ENCODE data around the gene GNAT2. TPM values are rescaled to one million over a fixed set of nuclear protein-coding genes. Genes with fewer than 3 reads are reported as not detected.

Gene GNAT2
- total RNA-seq, 1 experiment from 2014 or later: 0.20 TPM

- no peak overlapping the region for H4K5ac ChIP-seq (ENCODE audit: insufficient read length, low read depth, low read length)
- H3K9me3 ChIP-seq (ENCODE audit: control insufficient read depth, low read depth, low read length): no peaks in the 10 kb centered on the region
- H3K9ac ChIP-seq (ENCODE audit: extremely low read depth, insufficient read length, low read length): no peak overlapping the region
- no peak overlapping the region for H3K23ac ChIP-seq (ENCODE audit: insufficient read length, low read depth, low read length)
- Mint-ChIP-seq H3K9me3 (peaks cover 5 to 13% of the 10 kb centered on the region in 2 experiments), H3K36me3 (ENCODE audit: insufficient read depth in 1 of 3, low read depth in 3 of 3) (no peaks in the 10 kb centered on the region; a peak in 2 of 7 replicates), H3K4me1 (peaks cover 11 to 17% of the 10 kb centered on the region in 2 experiments), H3K27me3 (ENCODE audit: low read depth) (peaks cover 15% of the 10 kb centered on the region), H3K4me3 (no peak overlapping the region), H3K27ac (no peak overlapping the region)
- H3K4me1 ChIP-seq (ENCODE audit: insufficient read depth, low read length): no peaks in the 10 kb centered on the region
- H2BK5ac ChIP-seq (ENCODE audit: insufficient read length, low read length): no peak overlapping the region
- no peak overlapping the region for H4K8ac ChIP-seq (replicated peaks; ENCODE audit: insufficient read length, low read depth, low read length)
- H3K18ac ChIP-seq (ENCODE audit: insufficient read length, low read depth, low read length): no peak overlapping the region
- H2BK15ac ChIP-seq (ENCODE audit: low read depth, low read length): no peak overlapping the region
- no peak overlapping the region for H3K27ac ChIP-seq (ENCODE audit: insufficient read length, low read depth, low read length)
- no peak overlapping the region for H2BK12ac ChIP-seq (ENCODE audit: insufficient read length, low read depth, low read length)
- H3K79me2 ChIP-seq (ENCODE audit: insufficient read depth, low read length): no peaks in the 10 kb centered on the region
- no peak overlapping the region for H2BK20ac ChIP-seq (ENCODE audit: low read depth, low read length, poor library complexity, severe bottlenecking)
- no peaks in the 10 kb centered on the region for H3K79me1 ChIP-seq (ENCODE audit: insufficient read depth, low read depth, low read length, poor library complexity, severe bottlenecking)
- H3K56ac ChIP-seq (ENCODE audit: insufficient read length, low read depth, low read length): no peak overlapping the region
- no peak overlapping the region for H3K4ac ChIP-seq (ENCODE audit: low read depth, low read length)
- no peak overlapping the region for H2BK120ac ChIP-seq (ENCODE audit: low read depth, low read length, poor library complexity, severe bottlenecking)
- H3K23me2 ChIP-seq (ENCODE audit: insufficient read length, low read depth, low read length, poor library complexity, severe bottlenecking): no peaks in the 10 kb centered on the region
- TF ChIP-seq, protein P1, sequence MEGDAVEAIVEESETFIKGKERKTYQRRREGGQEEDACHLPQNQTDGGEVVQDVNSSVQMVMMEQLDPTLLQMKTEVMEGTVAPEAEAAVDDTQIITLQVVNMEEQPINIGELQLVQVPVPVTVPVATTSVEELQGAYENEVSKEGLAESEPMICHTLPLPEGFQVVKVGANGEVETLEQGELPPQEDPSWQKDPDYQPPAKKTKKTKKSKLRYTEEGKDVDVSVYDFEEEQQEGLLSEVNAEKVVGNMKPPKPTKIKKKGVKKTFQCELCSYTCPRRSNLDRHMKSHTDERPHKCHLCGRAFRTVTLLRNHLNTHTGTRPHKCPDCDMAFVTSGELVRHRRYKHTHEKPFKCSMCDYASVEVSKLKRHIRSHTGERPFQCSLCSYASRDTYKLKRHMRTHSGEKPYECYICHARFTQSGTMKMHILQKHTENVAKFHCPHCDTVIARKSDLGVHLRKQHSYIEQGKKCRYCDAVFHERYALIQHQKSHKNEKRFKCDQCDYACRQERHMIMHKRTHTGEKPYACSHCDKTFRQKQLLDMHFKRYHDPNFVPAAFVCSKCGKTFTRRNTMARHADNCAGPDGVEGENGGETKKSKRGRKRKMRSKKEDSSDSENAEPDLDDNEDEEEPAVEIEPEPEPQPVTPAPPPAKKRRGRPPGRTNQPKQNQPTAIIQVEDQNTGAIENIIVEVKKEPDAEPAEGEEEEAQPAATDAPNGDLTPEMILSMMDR (conservative IDR thresholded peaks at IDR 0.05): peak; percentile 95
- H3K14ac ChIP-seq (ENCODE audit: insufficient read depth, low read length): 0 out of 2 replicates have a peak overlapping the region, but pooled peaks have one; percentile 24
- no peaks in the 10 kb centered on the region for H3K27me3 ChIP-seq (ENCODE audit: insufficient read depth, low read length)
- H2AK5ac ChIP-seq (ENCODE audit: insufficient read length, low read length): no peak overlapping the region
- peak; percentile 93 for DNase-seq
- whole genome bisulfite sequencing (ENCODE audit: extremely low coverage, insufficient read length, low lambda C conversion rate): no CpG with 5 or more reads among the region's 32 CpGs
- H3T11ph ChIP-seq (ENCODE audit: low read length): no peak overlapping the region
- H4K20me1 ChIP-seq (ENCODE audit: control insufficient read depth, insufficient read depth, insufficient read length): no peaks in the 10 kb centered on the region
- H3K4me2 ChIP-seq (ENCODE audit: insufficient read depth, insufficient read length, low read length): peak overlapping the region; percentile 12
- H4K91ac ChIP-seq (ENCODE audit: insufficient read length, low read depth, low read length): no peak overlapping the region
- H2AFZ ChIP-seq (ENCODE audit: low read length): no peak overlapping the region
These were observed 24.2 kb upstream of the GNAT2 start for GRCh38 chr1:109643385-109644230.
